ENCODE data around the gene SPC25. TPM values are rescaled to one million over a fixed set of nuclear protein-coding genes. Genes with fewer than 3 reads are reported as not detected.

SPC25 gene
- total and polyA plus RNA-seq, 10 of the 15 experiments (the other 5 are each of a cell fraction or from before 2014, with no cell fraction given), result 18.7 to 61.5 (median 32.0) TPM

- TF ChIP-seq RELB (IDR thresholded peaks at IDR 0.05; ENCODE audit: low read depth), result peak; percentile 92
- no peak for TF ChIP-seq RELA (IDR thresholded peaks at IDR 0.05; ENCODE audit: borderline replicate concordance, partially characterized antibody)
- TF ChIP-seq SREBF1 (IDR thresholded peaks at IDR 0.05; ENCODE audit: low read length), result peak; percentile 66; the same call in 1 of the 2 replicates
- peak; percentile 96 for TF ChIP-seq SIN3A (IDR thresholded peaks at IDR 0.05; ENCODE audit: low read depth, low read length)
- peak; percentile 97 for TF ChIP-seq SP1 (IDR thresholded peaks at IDR 0.05; ENCODE audit: low read depth, low read length)
- peak; percentile 82 for TF ChIP-seq NFYA (IDR thresholded peaks at IDR 0.05; ENCODE audit: borderline replicate concordance, low read depth, low read length)
- TF ChIP-seq STAT1 (conservative IDR thresholded peaks at IDR 0.05), result no peak
- no peak for TF ChIP-seq HDGF (IDR thresholded peaks at IDR 0.05)
- TF ChIP-seq USF1 (IDR thresholded peaks at IDR 0.05; ENCODE audit: borderline replicate concordance, extremely low read length, insufficient read depth, low read depth, low read length), result no peak
- TF ChIP-seq RCOR1 (conservative IDR thresholded peaks at IDR 0.05; ENCODE audit: low read depth, low read length), result 0 out of 2 replicates have a peak, but pooled peaks have one; percentile 66
- peak; percentile 63; the same call in 1 of the 2 replicates for TF ChIP-seq TARDBP (IDR thresholded peaks at IDR 0.05; ENCODE audit: borderline replicate concordance)
- no peak for TF ChIP-seq JUND (IDR thresholded peaks at IDR 0.05; ENCODE audit: low read depth, low read length)
- TF ChIP-seq FOXM1 (IDR thresholded peaks at IDR 0.05; ENCODE audit: low read depth, low read length), result peak; percentile 88
- TF ChIP-seq PAX5 (IDR thresholded peaks at IDR 0.05; ENCODE audit: borderline replicate concordance, low read depth, low read length), result no peak
- TF ChIP-seq EZH2 (IDR thresholded peaks at IDR 0.05; ENCODE audit: borderline replicate concordance, control insufficient read depth, low read depth, low read length), result no peak
- no peak for TF ChIP-seq YBX1 (IDR thresholded peaks at IDR 0.05)
- TF ChIP-seq MTA3 (IDR thresholded peaks at IDR 0.05; ENCODE audit: borderline replicate concordance, low read length), result no peak
Observed at GRCh38 chr2:168890006-168890782, at the start of gene SPC25 (continued).
